GM19455 (cell line): ENCODE measurements around the gene ZNF669.
A peak's percentile ranks its signal among the peaks of the same experiment; 100 is the strongest.

ENCODE experiments used
- ATAC-seq: cut with Tn5 transposase; IDR thresholded peaks from one replicate; pipeline ENCODE4 v1.9.1; 2021; ENCODE audit not compliant: unreplicated experiment

ZNF669 gene

DNA sequence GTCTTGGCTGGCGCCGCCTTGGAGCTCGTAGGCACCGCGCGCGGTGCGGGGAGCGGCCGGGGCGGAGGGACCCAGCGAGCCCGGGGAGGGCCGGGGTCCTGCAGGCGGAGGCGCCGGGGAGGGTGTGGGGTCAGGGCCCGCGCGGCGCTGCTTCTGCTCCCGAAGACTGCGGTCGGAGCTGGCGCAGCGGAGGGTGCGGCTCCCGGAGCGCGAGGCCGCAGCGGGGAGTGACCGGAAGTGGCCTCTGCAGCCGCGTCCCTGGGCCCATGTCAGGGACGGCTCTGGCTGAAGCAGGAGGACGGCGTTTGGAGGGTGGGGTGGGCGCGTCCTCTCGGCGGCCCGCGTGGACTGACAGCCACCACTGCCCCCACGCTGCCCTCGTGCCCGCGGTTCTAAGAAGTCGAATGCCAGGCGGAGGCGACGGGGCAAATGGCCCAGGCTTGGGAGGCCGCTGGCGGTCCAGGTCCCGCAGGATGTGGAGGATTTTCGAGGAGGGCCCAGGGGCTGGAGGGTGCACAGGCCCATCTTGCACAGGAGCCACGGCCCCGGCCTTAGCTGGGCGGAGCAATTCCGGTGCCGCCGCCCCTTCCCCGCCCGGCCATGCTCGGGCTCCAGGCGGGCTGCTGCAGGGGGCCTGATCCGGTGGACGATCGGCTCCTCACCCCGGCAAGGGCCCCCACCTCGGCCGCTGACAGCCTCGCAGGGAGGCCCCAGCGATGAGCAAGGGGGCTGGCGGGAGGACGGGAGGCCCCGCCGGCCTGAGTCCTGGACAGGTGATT lies 7.7 kb upstream of the ZNF669 start:
- ATAC-seq, result no peak

DNA sequence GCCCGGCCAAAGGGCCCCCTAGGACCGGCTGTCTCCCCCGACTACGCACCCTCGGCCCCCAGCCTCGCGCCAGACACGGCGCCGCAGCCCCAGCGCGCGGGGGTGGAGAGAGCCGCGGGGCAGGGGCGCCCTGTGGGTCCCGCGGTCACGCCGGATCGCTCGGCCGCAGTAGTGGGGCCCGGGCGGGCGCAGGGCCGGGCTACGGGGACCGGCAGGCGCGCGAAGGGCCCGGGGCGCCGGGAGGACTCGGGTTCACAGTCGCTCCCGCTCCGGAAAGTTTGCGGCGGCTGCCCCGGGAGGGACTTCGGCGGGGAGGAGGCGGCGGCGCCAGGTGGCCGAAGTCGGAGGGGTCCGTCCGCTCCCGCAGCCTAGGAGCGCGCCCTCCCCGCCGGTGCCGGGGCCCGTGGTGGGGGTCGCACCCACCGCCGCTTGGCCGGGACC lies 7.1 kb upstream of the ZNF669 start:
- no peak for ATAC-seq

- ATAC-seq, result no peak
Observed at GRCh38 chr1:247110627-247111258, 6.6 kb upstream of the ZNF669 start.

- no peak for ATAC-seq
Observed at GRCh38 chr1:247107694-247108093, 3.5 kb upstream of the ZNF669 start.

DNA sequence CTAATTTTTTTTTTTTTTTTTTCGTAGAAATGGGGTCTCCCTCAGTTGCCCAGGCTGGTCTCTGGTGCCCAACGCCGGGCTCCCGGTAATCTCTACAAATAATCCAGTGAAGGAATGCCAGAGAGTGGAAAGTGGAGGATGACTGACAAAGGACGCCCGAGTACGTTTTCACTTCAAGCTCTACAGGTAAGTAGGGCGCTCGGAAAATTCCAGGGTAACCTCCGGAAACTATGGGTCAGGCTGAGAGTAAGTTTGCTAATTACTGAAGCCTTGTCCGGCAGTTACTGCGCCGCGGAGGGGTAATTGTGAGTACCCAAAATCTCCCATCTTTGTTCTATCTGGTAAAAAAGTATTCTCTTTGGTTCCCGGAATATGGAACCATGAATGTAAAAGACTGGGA lies 1.8 kb upstream of the ZNF669 start:
- no peak for ATAC-seq

DNA sequence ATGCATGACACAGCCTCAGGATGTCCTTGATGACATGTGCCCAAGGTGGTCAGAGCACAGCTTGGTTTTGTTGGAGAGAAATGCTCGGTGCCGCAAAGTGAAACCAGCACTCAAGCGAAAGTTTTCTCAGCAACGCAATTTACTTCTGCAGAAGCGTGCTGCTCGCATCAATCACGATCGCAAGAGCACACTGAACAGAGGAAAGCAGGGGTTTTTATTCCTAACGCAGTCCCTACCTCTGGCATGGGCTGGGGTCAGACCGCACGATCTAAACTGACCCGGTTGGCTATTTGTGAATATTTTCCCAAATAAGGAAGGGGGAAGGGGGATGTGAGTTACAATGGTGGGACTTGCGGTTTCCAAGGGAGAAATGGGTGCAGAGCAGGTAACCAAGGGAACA lies 809 bp upstream of the ZNF669 start:
- no peak for ATAC-seq

- ATAC-seq, result no peak
Observed at GRCh38 chr1:247102381-247102780, 1.8 kb downstream of the ZNF669 start.

GRCh38 chr1:247100676-247101279 lies 3.4 kb downstream of the ZNF669 start:
- no peak for ATAC-seq

DNA sequence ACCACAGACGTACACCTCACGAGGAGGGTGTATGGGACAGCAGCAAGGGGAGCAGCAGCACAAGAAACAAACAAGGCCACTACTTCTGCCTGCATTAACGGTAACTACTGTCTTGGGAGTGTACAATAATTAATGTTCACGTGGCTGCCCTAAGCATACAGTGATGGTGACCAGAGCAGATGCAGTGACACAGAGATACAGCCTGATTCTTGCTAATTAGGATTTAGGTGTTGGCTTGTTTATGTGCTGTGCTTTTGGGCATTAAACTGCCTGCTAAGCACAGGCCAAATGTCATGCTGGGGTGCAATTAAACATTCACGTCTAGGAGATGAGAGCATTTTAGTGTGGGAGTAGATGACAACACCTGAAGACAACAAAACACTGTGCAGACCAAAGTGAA lies 7.2 kb downstream of the ZNF669 start:
- ATAC-seq, result no peak

- no peak for ATAC-seq
Observed at GRCh38 chr1:247096544-247096943, 7.6 kb downstream of the ZNF669 start.

GRCh38 chr1:247096112-247096511 lies 8.0 kb downstream of the ZNF669 start:
- ATAC-seq, result no peak

GRCh38 chr1:247090455-247090854 lies 13.7 kb downstream of the ZNF669 start:
- ATAC-seq, result no peak

DNA sequence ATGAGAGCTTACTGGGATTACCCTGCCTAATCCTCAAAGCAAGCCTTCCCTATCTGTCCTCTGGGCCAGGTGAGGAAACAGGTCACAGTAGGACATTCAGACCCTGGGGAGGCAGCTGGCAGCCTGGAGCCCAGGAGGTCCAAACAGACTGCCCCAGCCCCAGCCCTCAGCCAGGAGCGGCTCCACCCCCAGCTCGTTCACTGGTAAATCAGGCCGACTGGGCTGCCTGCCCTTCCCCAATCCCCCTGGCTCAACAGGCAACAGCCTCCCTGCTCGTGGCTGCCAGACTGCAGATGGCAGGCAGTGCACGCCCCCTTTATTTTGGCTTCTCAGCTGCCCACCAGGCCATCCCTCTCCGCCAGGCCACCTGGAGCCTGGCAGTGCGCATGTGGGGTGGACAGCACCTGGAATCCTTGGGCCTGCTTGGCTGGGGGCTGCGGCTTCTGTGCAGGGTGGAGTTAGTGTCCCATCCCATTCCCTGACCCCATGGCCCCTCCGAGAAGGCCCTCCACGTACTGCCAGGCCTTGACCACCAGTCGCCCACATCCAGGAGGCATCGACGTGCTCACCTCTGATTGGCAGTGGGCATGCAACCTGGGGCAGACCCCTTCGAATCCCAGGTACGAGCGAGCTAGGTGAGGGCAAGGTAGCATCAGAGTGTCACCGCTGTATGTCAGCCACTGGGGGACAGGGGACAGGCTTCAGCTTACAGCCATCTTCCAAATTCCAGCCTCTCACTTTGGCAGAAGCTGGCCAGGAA lies 14.4 kb downstream of the ZNF669 start:
- ATAC-seq, result no peak

GRCh38 chr1:247088967-247089366 lies 15.2 kb downstream of the ZNF669 start:
- ATAC-seq, result no peak

GRCh38 chr1:247087256-247087655 lies 16.9 kb downstream of the ZNF669 start:
- ATAC-seq, result no peak

- no peak for ATAC-seq
Observed at GRCh38 chr1:247085310-247085709, 18.8 kb downstream of the ZNF669 start.

DNA sequence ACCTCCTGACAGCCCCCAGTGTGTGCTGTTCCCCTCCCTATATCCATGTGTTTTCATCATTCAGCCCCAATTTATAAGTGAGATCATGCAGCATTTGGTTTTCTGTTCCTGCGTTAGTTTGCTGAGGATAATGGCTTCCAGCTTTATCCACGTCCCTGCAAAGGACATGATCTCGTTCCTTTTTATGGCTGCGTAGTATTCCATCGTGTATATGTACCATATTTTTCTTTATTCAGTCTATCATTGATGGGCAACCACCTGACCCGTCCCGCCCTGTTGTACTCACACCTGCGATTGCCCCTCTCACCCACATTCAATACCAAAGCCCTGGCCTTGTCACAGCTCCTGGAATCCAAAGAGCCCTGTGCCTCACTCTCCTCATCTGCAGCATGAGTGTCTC lies 19.4 kb downstream of the ZNF669 start:
- ATAC-seq, result no peak

DNA sequence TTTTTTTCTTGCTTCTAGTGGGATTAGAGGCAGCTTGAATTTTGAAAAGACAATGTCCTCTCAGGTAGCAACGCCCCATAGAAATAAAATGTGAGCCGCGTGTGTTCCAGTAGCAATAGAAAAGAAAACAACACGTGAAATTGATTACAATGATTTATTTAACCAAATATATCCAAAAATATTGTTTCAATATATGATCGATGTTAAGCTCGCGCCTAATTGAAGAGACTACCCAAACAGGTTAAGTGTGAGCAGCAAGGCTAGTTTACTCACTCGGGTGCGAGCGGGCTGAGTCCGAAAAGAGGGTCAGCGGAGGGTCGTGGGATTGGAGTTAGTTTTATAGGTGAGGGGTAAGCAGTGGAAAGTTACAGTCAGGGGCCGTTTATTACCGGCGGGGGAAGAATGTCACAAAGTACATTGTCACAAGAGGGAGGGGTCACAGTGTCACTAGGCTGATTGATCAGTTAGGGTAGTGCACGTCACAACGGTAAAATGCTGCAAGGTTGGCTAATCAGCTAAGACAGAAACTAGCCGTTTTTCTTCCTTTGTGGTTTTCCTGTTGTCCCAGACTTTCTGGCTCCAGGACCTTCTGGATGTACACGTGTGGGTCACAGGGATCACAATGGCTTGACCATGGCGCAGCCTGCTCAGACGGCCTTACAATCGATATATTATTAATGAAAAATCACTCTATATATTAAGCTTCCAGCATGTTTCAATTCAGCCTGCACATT lies 24.8 kb downstream of the ZNF669 start:
- ATAC-seq, result no peak

DNA sequence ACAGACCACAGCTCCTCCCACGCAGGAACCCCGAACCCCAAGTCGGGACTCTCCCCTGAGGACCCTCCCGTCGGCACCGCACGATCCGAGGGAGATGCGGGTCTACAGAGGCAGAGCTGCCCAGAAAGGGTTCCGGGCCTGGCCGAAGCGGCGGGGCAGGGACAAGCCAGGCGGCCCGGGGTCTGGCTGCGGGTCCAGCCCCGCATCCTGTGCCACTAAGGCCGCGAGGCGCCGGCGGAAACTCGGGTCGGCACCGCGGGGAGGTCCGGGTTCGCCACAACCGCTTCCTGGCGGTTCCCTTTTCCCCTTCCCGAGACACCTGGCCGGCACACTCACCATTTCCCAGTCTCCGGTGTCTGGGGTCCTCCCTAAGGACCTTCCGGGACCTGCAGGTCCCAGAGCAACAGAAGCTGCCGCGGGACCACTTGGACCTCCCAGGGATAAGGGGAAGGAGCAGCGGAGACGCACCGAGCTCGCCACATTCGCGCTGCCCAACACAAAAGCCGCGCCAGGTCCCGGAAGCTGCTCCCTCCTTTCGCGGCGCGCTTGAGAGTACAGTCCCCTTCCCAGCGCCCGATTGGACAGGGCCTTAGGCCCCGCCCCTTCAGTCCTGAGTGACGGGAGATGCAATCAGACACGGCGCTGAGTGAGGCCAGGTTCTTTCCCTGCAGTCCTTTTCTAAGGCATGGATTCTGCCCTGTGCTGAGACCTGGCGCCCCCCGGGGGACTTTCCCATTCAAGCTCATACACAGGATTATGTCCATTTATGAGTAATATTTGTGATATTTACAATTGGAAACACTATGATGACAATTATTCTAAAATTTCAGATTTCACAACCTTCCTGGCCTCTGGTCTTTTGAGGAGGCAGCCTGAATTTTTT lies 25.7 kb downstream of the ZNF669 start, which contains the start of gene ZNF670:
TSS of gene ZNF670 (minus strand) at position 554 of the 883 bp plus-strand sequence. CDS start at position 339, 215 bp downstream.
- ATAC-seq, result peak; percentile 100

- peak; percentile 1 for ATAC-seq
Observed at GRCh38 chr1:247077876-247078257, 26.3 kb downstream of the ZNF669 start.
